HG02623 (cell line): Measurements from ENCODE around the gene FASLG.
"Not testable (repeated sequence)": the region's sequence is repeated elsewhere in the genome, so short reads cannot be mapped to it uniquely, and the experiment has no call there.

Experiments
- ATAC-seq: cut with Tn5 transposase; IDR thresholded peaks from one replicate; pipeline ENCODE4 v1.9.1; 2021; ENCODE audit warnings: moderate library complexity; ENCODE audit not compliant: unreplicated experiment

The FASLG gene

DNA sequence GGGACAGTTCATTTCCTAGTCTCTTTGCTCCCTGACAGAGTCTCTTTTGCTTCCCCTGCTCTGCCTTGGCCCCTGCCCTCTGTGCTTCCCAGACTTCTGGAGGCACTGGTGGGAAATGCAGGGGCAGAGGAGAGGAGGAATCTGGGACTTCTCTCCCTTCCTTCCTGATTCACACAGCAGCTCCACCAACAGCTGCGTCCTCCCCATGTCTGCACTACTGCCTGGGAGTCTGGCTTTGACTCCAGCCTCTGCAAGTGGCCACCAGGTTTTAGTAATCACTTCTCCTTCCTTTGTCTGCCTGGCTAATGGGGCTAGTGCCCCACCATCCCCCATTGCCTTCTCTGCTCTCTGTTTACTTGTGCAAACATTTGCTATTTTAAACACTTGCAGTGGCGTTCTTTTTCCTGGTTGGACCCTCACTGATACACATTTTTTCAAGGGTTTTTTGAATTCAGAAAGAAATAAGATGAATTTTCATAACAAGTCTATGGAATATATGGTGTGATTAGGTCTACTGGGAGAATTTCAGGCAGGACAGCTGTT lies 21.9 kb downstream of the FASLG start:
- no peak for ATAC-seq

DNA sequence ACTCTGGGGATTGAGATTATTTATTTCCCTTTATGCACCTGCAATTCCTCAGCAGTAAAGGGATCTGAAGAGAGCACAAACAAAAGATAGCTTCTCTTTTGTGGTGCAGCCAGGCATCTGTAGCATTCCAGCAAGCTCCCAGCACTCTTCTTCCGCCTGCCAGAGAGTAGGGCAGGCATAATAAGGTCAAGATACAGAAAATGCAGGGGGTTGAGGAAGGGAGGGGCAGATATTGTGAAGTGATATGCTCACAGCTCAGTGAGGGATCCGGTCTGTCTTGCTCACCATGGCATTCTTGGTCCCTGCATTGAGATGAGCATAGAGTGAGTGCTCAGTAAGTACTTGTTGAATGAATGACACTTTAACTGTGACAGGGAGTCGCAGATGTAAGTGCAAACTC lies 23.9 kb downstream of the FASLG start:
- no peak for ATAC-seq

- no peak for ATAC-seq
Observed at GRCh38 chr1:172686143-172686542, 27.2 kb downstream of the FASLG start.

DNA sequence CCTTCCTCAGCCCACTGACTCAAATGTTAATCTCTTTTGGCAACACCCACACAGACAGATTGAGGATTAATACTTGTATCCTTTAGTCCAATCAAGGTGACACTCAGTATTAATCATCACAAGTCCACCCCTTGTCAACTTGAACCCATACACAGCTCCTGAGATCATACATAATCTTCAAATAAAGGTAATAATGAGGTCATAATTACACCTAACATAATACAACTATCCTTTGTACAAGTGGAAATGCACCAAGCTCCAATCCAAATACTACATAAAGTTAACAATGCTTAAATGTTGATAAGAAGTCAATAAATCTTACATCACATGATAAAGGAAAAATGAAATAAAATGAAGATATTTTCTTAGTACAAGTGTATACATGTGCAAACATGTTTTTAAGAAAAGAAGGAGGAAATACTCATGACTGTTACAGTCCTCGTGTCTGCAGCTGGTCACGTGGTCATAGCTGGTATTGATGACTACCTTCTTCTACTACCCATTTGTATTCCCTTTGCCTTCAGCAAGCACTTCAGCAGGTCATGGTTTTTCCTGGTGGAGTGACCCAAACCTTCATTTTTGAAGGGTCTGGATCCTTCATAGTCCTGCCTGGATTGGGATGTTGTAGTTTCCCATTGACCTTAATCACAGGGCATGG lies 29.7 kb downstream of the FASLG start:
- not testable (repeated sequence) for ATAC-seq

- not testable (repeated sequence) for ATAC-seq
Observed at GRCh38 chr1:172690925-172691324, 32.0 kb downstream of the FASLG start.

GRCh38 chr1:172697534-172698002 lies 38.7 kb downstream of the FASLG start:
- no peak for ATAC-seq

GRCh38 chr1:172698224-172698623 lies 39.3 kb downstream of the FASLG start:
- ATAC-seq: no peak

DNA sequence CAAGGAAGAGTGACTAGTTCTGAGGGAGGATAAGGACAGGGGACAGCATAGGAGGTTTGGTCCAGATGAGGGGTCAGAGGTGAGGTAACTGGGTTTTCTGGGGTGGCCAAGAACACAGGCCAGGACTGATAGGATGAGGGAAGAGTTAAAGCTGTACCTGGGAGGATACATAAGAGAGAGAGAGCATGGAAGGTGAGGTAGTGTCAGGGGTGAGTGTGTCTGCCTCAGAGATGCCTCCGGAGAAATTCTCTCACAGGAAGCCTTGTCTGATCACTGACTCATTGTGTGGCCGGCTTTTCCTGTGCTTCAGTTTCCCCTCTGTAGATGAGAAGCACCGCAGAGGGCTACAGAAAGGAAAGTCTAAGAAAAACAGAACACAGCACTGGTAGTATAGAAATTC lies 40.2 kb downstream of the FASLG start:
- ATAC-seq: peak; percentile 53

DNA sequence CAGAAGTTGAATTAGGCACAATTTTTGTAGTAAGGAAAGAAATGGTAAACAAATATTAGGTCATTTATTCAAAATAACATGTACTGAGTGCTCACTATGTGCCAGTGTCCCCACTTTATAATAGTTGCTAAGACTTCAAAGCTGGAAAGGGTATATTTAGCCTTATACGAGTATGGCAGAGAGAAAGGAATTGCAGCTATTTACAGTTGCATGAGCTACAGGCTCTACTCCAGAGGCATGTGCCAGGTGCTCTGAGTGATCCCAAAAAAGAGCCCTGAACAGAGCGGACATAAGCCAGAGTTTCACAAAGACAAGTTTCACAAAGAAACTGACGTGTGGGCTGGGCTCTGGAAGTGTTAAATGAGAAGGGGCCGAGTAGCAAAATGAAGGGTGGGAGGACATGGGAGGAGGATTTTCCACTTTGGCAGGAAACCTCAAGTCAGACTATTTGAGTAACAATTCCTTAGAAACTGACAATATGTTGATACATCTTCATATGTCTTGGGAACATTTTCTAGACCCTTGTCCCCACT lies 40.9 kb downstream of the FASLG start:
- ATAC-seq: no peak

- ATAC-seq: no peak
Observed at GRCh38 chr1:172700556-172700955, 41.7 kb downstream of the FASLG start.

GRCh38 chr1:172704001-172704400 lies 45.1 kb downstream of the FASLG start:
- no peak for ATAC-seq

GRCh38 chr1:172704420-172705210 lies 45.7 kb downstream of the FASLG start:
- no peak for ATAC-seq

- ATAC-seq: no peak
Observed at GRCh38 chr1:172708452-172708851, 49.5 kb downstream of the FASLG start.

DNA sequence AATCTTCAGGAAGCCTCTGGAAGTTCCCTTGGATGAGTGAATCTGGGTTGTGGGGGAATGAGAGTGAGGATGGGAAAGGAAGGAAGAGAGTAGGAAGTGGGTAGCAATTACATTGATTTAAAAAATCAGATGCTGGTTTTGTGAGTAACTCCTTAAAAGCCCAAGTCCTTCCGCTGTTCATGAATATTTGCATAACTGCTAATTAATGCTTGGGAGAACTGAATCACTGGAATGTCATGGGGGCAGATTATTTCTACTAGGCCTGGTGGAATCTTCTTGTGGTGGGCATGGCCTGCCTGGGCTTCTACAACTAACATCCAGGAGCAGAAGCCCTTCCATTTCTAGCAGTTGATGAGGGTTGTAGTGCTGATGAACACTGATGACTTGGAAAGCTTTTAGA lies 52.7 kb downstream of the FASLG start:
- ATAC-seq: no peak

GRCh38 chr1:172713466-172713865 lies 54.6 kb downstream of the FASLG start:
- ATAC-seq: no peak
